ENCODE results near the gene DHRS1.
"Not testable (repeated sequence)": the region's sequence is repeated elsewhere in the genome, so short reads cannot be mapped to it uniquely, and the experiment has no call there.

Gene DHRS1

GRCh38 chr14:24327914-24328313 lies 28.3 kb upstream of the DHRS1 start:
- DNase-seq (ENCODE audit: low read depth in 2 of 2), result not testable (repeated sequence)

- no peak for DNase-seq (ENCODE audit: low read depth in 2 of 2)
Observed at GRCh38 chr14:24327303-24327702, 27.7 kb upstream of the DHRS1 start.

GRCh38 chr14:24325963-24326362 lies 26.4 kb upstream of the DHRS1 start:
- no peak for DNase-seq (ENCODE audit: low read depth in 2 of 2)

GRCh38 chr14:24325041-24325530 lies 25.5 kb upstream of the DHRS1 start:
- no peak for DNase-seq (ENCODE audit: low read depth in 2 of 2)

GRCh38 chr14:24324024-24324423 lies 24.4 kb upstream of the DHRS1 start:
- no peak for DNase-seq (ENCODE audit: low read depth in 2 of 2)

GRCh38 chr14:24323341-24323740 lies 23.8 kb upstream of the DHRS1 start:
- DNase-seq (ENCODE audit: low read depth in 2 of 2), result no peak

GRCh38 chr14:24322672-24323071 lies 23.1 kb upstream of the DHRS1 start:
- DNase-seq (ENCODE audit: low read depth in 2 of 2), result no peak

GRCh38 chr14:24321212-24321975 lies 21.8 kb upstream of the DHRS1 start:
- DNase-seq (ENCODE audit: low read depth in 2 of 2), result no peak

GRCh38 chr14:24317141-24317928 lies 17.8 kb upstream of the DHRS1 start:
- no peak for DNase-seq (ENCODE audit: low read depth in 2 of 2)

- no peak for DNase-seq (ENCODE audit: low read depth in 2 of 2)
Observed at GRCh38 chr14:24316597-24316950, 17.0 kb upstream of the DHRS1 start.

- DNase-seq (ENCODE audit: low read depth in 2 of 2), result no peak
Observed at GRCh38 chr14:24315807-24316596, 16.4 kb upstream of the DHRS1 start.

GRCh38 chr14:24315243-24315806 lies 15.7 kb upstream of the DHRS1 start:
- DNase-seq (ENCODE audit: low read depth in 2 of 2), result no peak

- DNase-seq (ENCODE audit: low read depth in 2 of 2), result no peak
Observed at GRCh38 chr14:24314377-24315193, 15.0 kb upstream of the DHRS1 start.

GRCh38 chr14:24313913-24314312 lies 14.3 kb upstream of the DHRS1 start:
- no peak for DNase-seq (ENCODE audit: low read depth in 2 of 2)

- DNase-seq (ENCODE audit: low read depth in 2 of 2), result no peak
Observed at GRCh38 chr14:24312736-24313507, 13.3 kb upstream of the DHRS1 start.

GRCh38 chr14:24311837-24312615 lies 12.4 kb upstream of the DHRS1 start:
- no peak for DNase-seq (ENCODE audit: low read depth in 2 of 2)

GRCh38 chr14:24310646-24311604 lies 11.3 kb upstream of the DHRS1 start, which contains the start of gene LTB4R:
Gene LTB4R, plus strand, starts transcription at chr14:24311502. Its CDS starts 4,150 bp downstream, at chr14:24315652.
- DNase-seq (ENCODE audit: low read depth in 2 of 2), result no peak

GRCh38 chr14:24310265-24310645 lies 10.7 kb upstream of the DHRS1 start:
- DNase-seq (ENCODE audit: low read depth in 2 of 2), result no peak
